Breast epithelium (tissue), 3 donors: ENCODE data around the gene IL1RL1.

Experiments used
- CTCF ChIP-seq, 3 donors: fragments of 450-650 bp; IDR thresholded peaks; one replicate each; pipeline ENCODE4 v1.5.1; 2016 to 2017; ENCODE audit warnings: antibody characterized with exemption in 3 of 3, mild to moderate bottlenecking in 3 of 3, moderate library complexity in 3 of 3
- POLR2A ChIP-seq: fragments of 450-650 bp; IDR thresholded peaks from one replicate; pipeline ENCODE4 v1.6.1; 2016; ENCODE audit warnings: antibody characterized with exemption, mild to moderate bottlenecking, moderate library complexity
- POLR2AphosphoS5 ChIP-seq, 3 donors: sonication (generic); formaldehyde crosslinking; IDR thresholded peaks; one replicate each; pipeline ENCODE4 v1.6.1; 2017; ENCODE audit warnings: antibody characterized with exemption in 3 of 3

GRCh38 chr2:102336502-102336945 lies 25.2 kb downstream of the IL1RL1 start:
- no peak for TF ChIP-seq CTCF (IDR thresholded peaks at IDR 0.05)
- TF ChIP-seq POLR2A, result no peak
- no peak for TF ChIP-seq POLR2AphosphoS5 (IDR thresholded peaks at IDR 0.05)
